H1 (cell line): ENCODE measurements around the gene MAGI2. TPM values are rescaled to one million over a fixed set of nuclear protein-coding genes. Genes with fewer than 3 reads are reported as not detected.

Experiments used
- CBX5 ChIP-seq: fragments of 300-800, 300-1000 bp; sonication (generic); IDR thresholded peaks from 2 replicates; pipeline ENCODE4 v1.7.1; 2016; ENCODE audit warnings: antibody characterized with exemption, low read length, low read depth
- CHD1 ChIP-seq: IDR thresholded peaks from 2 replicates; pipeline ENCODE4 v1.6.1; 2012; ENCODE audit warnings: low read depth, low read length, improper control_type of control experiment
- EGR1 ChIP-seq: IDR thresholded peaks from 2 replicates; pipeline ENCODE4 v1.6.1; 2011; ENCODE audit warnings: low read depth, low read length, borderline replicate concordance
- POLR2A ChIP-seq, 2 experiments: IDR thresholded peaks; 1 replicate in 1 of 2; 2 replicates in 1 of 2; pipeline ENCODE4 v1.6.1; 2011; ENCODE audit warnings: low read depth in 2 of 2, low read length in 2 of 2, mild to moderate bottlenecking in 2 of 2; ENCODE audit errors: control extremely low read depth in 1 of 2
- POLR2AphosphoS5 ChIP-seq: IDR thresholded peaks from 2 replicates; pipeline ENCODE4 v1.6.1; 2011; ENCODE audit warnings: low read depth, low read length
- RNF2 ChIP-seq: fragments of 200-900, 300-1000 bp; sonication (generic); IDR thresholded peaks from 2 replicates; pipeline ENCODE4 v1.7.1; 2016; ENCODE audit warnings: borderline replicate concordance, low read depth, mild to moderate bottlenecking, antibody characterized with exemption, low read length; ENCODE audit not compliant: poor library complexity, severe bottlenecking; ENCODE audit errors: missing control alignments
- SIN3A ChIP-seq, 2 experiments: IDR thresholded peaks in 1 of 2; conservative IDR thresholded peaks in 1 of 2; 2 replicates each; pipeline ENCODE4 v1.6.1; 2011 to 2012; ENCODE audit warnings: low read length in 2 of 2, improper control_type of control experiment in 1 of 2, low read depth in 1 of 2, mild to moderate bottlenecking in 1 of 2
- SP1 ChIP-seq: IDR thresholded peaks from 2 replicates; pipeline ENCODE4 v1.6.1; 2011; ENCODE audit warnings: low read depth, low read length
- ZNF274 ChIP-seq: IDR thresholded peaks from 2 replicates; pipeline ENCODE4 v1.7.0; 2012; ENCODE audit warnings: low read length, borderline replicate concordance; ENCODE audit errors: extremely low read depth
- polyA plus RNA-seq, 7 experiments: library from polyadenylated mRNA; depleted of rRNA in 3 of 7; stranded (reverse) in 5 of 7; unstranded in 2 of 7; fragments of >200 nt in 5 of 7; fragments of 200-250 nt in 2 of 7; gene quantifications; 1 replicate in 5 of 7; 2 replicates in 1 of 7; 4 replicates in 1 of 7; pipeline versions ENCODE4 v1.2.1 to v1.2.3, GENCODE V29; 2011 to 2013; ENCODE audit warnings: missing spikeins in 2 of 7, mixed read lengths in 2 of 7
- total RNA-seq: library from RNA; stranded (reverse); fragmentation: NEBNext Ultra II Directional; extraction: Animal tissue kit (Norgen Biotek cat#: 25700); gene quantifications from 2 replicates; pipeline ENCODE4 v1.2.1, GENCODE V29; 2021

Gene MAGI2
- total and polyA plus RNA-seq, 2 of the 8 experiments (the other 6 are each of a cell fraction or from before 2014, with no cell fraction given), result 6.0 to 27.3 TPM

GRCh38 chr7:77975672-77976480 lies 1477.6 kb downstream of the MAGI2 start (continued):
- TF ChIP-seq SP1, result no peak
- TF ChIP-seq EGR1, result no peak
- TF ChIP-seq RNF2, result no peak
- no peak for TF ChIP-seq POLR2AphosphoS5
- TF ChIP-seq SIN3A (conservative IDR thresholded peaks at IDR 0.05 in 1 of 2, IDR thresholded peaks at IDR 0.05 in 1 of 2; ENCODE audit: low read depth in 1 of 2, low read length in 2 of 2), result no peak
- TF ChIP-seq CBX5, result no peak
- no peak for TF ChIP-seq ZNF274
- no peak for TF ChIP-seq CHD1
- TF ChIP-seq POLR2A (IDR thresholded peaks at IDR 0.05; ENCODE audit: control extremely low read depth in 1 of 2, low read depth in 2 of 2, low read length in 2 of 2), result no peak
